GM23338 (cell line): ENCODE measurements around the gene CCDC170. TPM values are rescaled to one million over a fixed set of nuclear protein-coding genes. Genes with fewer than 3 reads are reported as not detected.

Source experiments
- ATAC-seq: fragments of 200-7000 bp; cut with Tn5 transposase; 3 replicates; pipeline ENCODE4 v1.9.1; 2020
- DNase-seq: peaks from one replicate; pipeline ENCODE4 v3.0.0-alpha.2; 2015; ENCODE audit warnings: low spot score
- H2AFZ ChIP-seq: fragments of 200-600 bp; sonication (generic); 2 replicates; pipeline ENCODE4 v1.8.0; 2016; ENCODE audit warnings: antibody characterized with exemption, mild to moderate bottlenecking, moderate library complexity
- H3F3A ChIP-seq: fragments of 200-600 bp; sonication (generic); replicated peaks from 2 replicates; pipeline ENCODE4 v1.8.0; 2017; ENCODE audit warnings: antibody characterized with exemption, mixed run types, low read depth
- H3K27ac ChIP-seq: fragments of 200-600 bp; sonication (generic); 2 replicates; pipeline ENCODE4 v1.6.1; 2016; ENCODE audit warnings: low read depth
- H3K27me3 ChIP-seq: fragments of 200-600 bp; sonication (generic); 2 replicates; pipeline ENCODE4 v1.8.0; 2016; ENCODE audit warnings: mild to moderate bottlenecking, mixed run types, moderate library complexity; ENCODE audit not compliant: insufficient read depth
- H3K36me3 ChIP-seq: fragments of 200-600 bp; sonication (generic); 2 replicates; pipeline ENCODE4 v1.8.0; 2016; ENCODE audit warnings: mild to moderate bottlenecking; ENCODE audit not compliant: insufficient read depth
- H3K4me1 ChIP-seq: fragments of 200-600 bp; sonication (generic); 2 replicates; pipeline ENCODE4 v1.8.0; 2016; ENCODE audit warnings: mild to moderate bottlenecking, moderate library complexity; ENCODE audit not compliant: insufficient read depth
- H3K4me2 ChIP-seq: fragments of 200-600 bp; sonication (generic); 2 replicates; pipeline ENCODE4 v1.7.1; 2017; ENCODE audit warnings: mixed run types
- H3K4me3 ChIP-seq: fragments of 200-600 bp; sonication (generic); 2 replicates; pipeline ENCODE4 v1.6.1; 2016; ENCODE audit warnings: mixed run types
- H3K79me2 ChIP-seq: fragments of 200-600 bp; sonication (generic); replicated peaks from 2 replicates; pipeline ENCODE4 v1.8.0; 2017; ENCODE audit warnings: mild to moderate bottlenecking; ENCODE audit not compliant: insufficient read depth
- H3K9me2 ChIP-seq: fragments of 200-600 bp; sonication (generic); 2 replicates; pipeline ENCODE4 v1.8.0; 2017; ENCODE audit not compliant: insufficient read depth
- H4K20me1 ChIP-seq: fragments of 200-600 bp; sonication (generic); replicated peaks from 2 replicates; pipeline ENCODE4 v1.8.0; 2017; ENCODE audit warnings: mild to moderate bottlenecking; ENCODE audit not compliant: insufficient read depth
- H3K27ac Mint-ChIP-seq: 2 replicates; pipeline ENCODE4 v1.8.0; 2020; ENCODE audit warnings: inconsistent platforms, mild to moderate bottlenecking, moderate library complexity, mixed read lengths
- H3K27me3 Mint-ChIP-seq: 3 replicates; pipeline ENCODE4 v1.8.0; 2022; ENCODE audit warnings: low read depth, mild to moderate bottlenecking, moderate library complexity, mixed read lengths, inconsistent platforms; ENCODE audit not compliant: insufficient read depth, poor library complexity
- H3K36me3 Mint-ChIP-seq: 3 replicates; pipeline ENCODE4 v1.8.0; 2021; ENCODE audit warnings: low read depth, mild to moderate bottlenecking, inconsistent platforms, moderate library complexity, mixed read lengths
- H3K4me1 Mint-ChIP-seq: 3 replicates; pipeline ENCODE4 v1.8.0; 2020; ENCODE audit warnings: mild to moderate bottlenecking, inconsistent platforms, mixed read lengths
- H3K4me3 Mint-ChIP-seq: 3 replicates; pipeline ENCODE4 v1.8.0; 2021; ENCODE audit warnings: moderate library complexity, mild to moderate bottlenecking, inconsistent platforms, mixed read lengths
- H3K9me3 Mint-ChIP-seq: 3 replicates; pipeline ENCODE4 v1.8.0; 2020; ENCODE audit warnings: moderate library complexity, mild to moderate bottlenecking, inconsistent platforms, mixed read lengths
- CREB1 ChIP-seq: fragments of 250-450 bp; sonication (Bioruptor Pico); IDR thresholded peaks from 2 replicates; pipeline ENCODE4 v1.5.0; 2020; ENCODE audit warnings: low read depth, mild to moderate bottlenecking, moderate library complexity
- EZH2 ChIP-seq: fragments of 200-600 bp; sonication (generic); IDR thresholded peaks from one replicate; pipeline ENCODE4 v1.8.0; 2017; ENCODE audit warnings: antibody characterized with exemption, mild to moderate bottlenecking, low read depth; ENCODE audit not compliant: unreplicated experiment
- EZH2phosphoT487 ChIP-seq: fragments of 200-600 bp; sonication (generic); IDR thresholded peaks from one replicate; pipeline ENCODE4 v1.8.1; 2018; ENCODE audit warnings: antibody characterized with exemption; ENCODE audit not compliant: unreplicated experiment
- JUNB ChIP-seq: IDR thresholded peaks from one replicate; pipeline ENCODE4 v1.6.1; 2016; ENCODE audit warnings: antibody characterized with exemption; ENCODE audit not compliant: unreplicated experiment
- NANOG ChIP-seq: IDR thresholded peaks from 2 replicates; pipeline ENCODE4 v1.6.1; 2016; ENCODE audit warnings: antibody characterized with exemption, borderline replicate concordance
- POLR2AphosphoS5 ChIP-seq: IDR thresholded peaks from 2 replicates; pipeline ENCODE4 v1.6.1; 2016; ENCODE audit warnings: antibody characterized with exemption, low read depth
- STAT1 ChIP-seq: IDR thresholded peaks from one replicate; pipeline ENCODE4 v1.6.1; 2016; ENCODE audit warnings: antibody characterized with exemption; ENCODE audit not compliant: unreplicated experiment
- ZNF114 ChIP-seq: fragments of 250-450 bp; sonication (Bioruptor Pico); IDR thresholded peaks from 2 replicates; pipeline ENCODE4 v1.5.0; 2020; ENCODE audit warnings: mild to moderate bottlenecking, moderate library complexity
- ZNF331 ChIP-seq: fragments of 250-450 bp; sonication (Bioruptor Pico); IDR thresholded peaks from 2 replicates; pipeline ENCODE4 v1.5.0; 2020; ENCODE audit warnings: low read depth, mild to moderate bottlenecking, moderate library complexity
- polyA plus RNA-seq: library from polyadenylated mRNA; unstranded; fragments of >200 nt; fragmentation: Nextera tagmentation; extraction: Ambion mirVana; gene quantifications from 2 replicates; pipeline ENCODE4 v1.2.1, GENCODE V29; 2016
- total RNA-seq: library from RNA; depleted of rRNA; stranded (reverse); fragments of >200 nt; shearing (Covaris generic); gene quantifications from 2 replicates; pipeline ENCODE4 v1.2.3, GENCODE V29; 2014
- TF ChIP-seq, protein P1 (sequence below), 2 experiments: fragments of 200-600 bp in 1 of 2; sonication (generic) in 1 of 2; conservative IDR thresholded peaks; 2 replicates each; pipeline versions ENCODE4 v1.5.1 to v1.6.1; 2016 to 2017; ENCODE audit warnings: antibody characterized with exemption in 2 of 2, low read depth in 2 of 2, mild to moderate bottlenecking in 2 of 2, moderate library complexity in 1 of 2
- TF ChIP-seq, protein P2 (sequence below): IDR thresholded peaks from 2 replicates; pipeline ENCODE4 v1.6.1; 2016; ENCODE audit warnings: antibody characterized with exemption
- TF ChIP-seq, protein P3 (sequence below): fragments of 250-450 bp; sonication (Bioruptor Pico); IDR thresholded peaks from 2 replicates; pipeline ENCODE4 v1.5.0; 2020; ENCODE audit warnings: mild to moderate bottlenecking, moderate library complexity
- TF ChIP-seq, protein P4 (sequence below): IDR thresholded peaks from one replicate; pipeline ENCODE4 v1.6.1; 2018; ENCODE audit warnings: antibody characterized with exemption; ENCODE audit not compliant: unreplicated experiment

CCDC170 gene
- total and polyA plus RNA-seq, 2 experiments from 2014 or later = 0.18 TPM; not detected in 1

DNA sequence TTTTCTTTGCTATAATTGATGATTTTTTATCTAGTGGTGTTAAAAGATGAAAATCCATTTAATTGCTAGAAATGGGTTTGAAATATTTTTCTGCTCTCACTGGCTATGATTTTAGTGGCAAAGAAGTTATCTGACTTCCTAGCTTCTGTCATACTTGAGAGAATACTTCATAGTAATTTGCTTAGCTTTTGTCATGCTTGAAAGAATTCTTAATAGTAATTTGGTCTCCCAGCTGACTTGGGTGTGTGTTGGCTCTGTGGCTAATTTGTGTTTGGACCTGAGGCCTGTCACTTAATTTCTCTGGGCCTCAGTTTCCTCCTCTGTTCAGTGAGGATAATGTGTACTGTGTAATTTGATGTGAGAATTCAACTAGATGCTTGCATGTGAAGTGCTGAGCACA, 29.1 kb upstream of the CCDC170 start:
- Histone ChIP-seq H3K36me3 (no peaks in the 10 kb centered on the region; the same call in 1 of the 2 replicates), H4K20me1 (peaks cover 5% of the 10 kb centered on the region; the same call in 1 of the 2 replicates), H3K4me1 (no peaks in the 10 kb centered on the region), H3K9me2 (no peaks in the 10 kb centered on the region), H3K4me3 (no peak overlapping the region), H3K27me3 (no peaks in the 10 kb centered on the region), H3K27ac (no peak overlapping the region), H3F3A (no peaks in the 10 kb centered on the region), H3K79me2 (peaks cover 24% of the 10 kb centered on the region; the same call in 1 of the 2 replicates), H2AFZ (no peak overlapping the region), H3K4me2 (no peak overlapping the region)
- ATAC-seq = no peak
- Mint-ChIP-seq H3K36me3 (peaks cover 36% of the 10 kb centered on the region), H3K9me3 (no peaks in the 10 kb centered on the region), H3K27me3 (peaks cover 2% of the 10 kb centered on the region), H3K27ac (no peak overlapping the region), H3K4me1 (no peaks in the 10 kb centered on the region; the same call in 2 of the 3 replicates), H3K4me3 (no peak overlapping the region)
- DNase-seq = no peak
- TF ChIP-seq EZH2phosphoT487 (no peak), POLR2AphosphoS5 (no peak), STAT1 (no peak), JUNB (no peak), ZNF114 (CRISPR knock-in tag) (no peak), ZNF331 (no peak), EZH2 (no peak), CREB1 (no peak), NANOG (no peak)
- TF ChIP-seq, protein P1, sequence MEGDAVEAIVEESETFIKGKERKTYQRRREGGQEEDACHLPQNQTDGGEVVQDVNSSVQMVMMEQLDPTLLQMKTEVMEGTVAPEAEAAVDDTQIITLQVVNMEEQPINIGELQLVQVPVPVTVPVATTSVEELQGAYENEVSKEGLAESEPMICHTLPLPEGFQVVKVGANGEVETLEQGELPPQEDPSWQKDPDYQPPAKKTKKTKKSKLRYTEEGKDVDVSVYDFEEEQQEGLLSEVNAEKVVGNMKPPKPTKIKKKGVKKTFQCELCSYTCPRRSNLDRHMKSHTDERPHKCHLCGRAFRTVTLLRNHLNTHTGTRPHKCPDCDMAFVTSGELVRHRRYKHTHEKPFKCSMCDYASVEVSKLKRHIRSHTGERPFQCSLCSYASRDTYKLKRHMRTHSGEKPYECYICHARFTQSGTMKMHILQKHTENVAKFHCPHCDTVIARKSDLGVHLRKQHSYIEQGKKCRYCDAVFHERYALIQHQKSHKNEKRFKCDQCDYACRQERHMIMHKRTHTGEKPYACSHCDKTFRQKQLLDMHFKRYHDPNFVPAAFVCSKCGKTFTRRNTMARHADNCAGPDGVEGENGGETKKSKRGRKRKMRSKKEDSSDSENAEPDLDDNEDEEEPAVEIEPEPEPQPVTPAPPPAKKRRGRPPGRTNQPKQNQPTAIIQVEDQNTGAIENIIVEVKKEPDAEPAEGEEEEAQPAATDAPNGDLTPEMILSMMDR (conservative IDR thresholded peaks at IDR 0.05; ENCODE audit: low read depth in 2 of 2) = no peak
- TF ChIP-seq, protein P2, sequence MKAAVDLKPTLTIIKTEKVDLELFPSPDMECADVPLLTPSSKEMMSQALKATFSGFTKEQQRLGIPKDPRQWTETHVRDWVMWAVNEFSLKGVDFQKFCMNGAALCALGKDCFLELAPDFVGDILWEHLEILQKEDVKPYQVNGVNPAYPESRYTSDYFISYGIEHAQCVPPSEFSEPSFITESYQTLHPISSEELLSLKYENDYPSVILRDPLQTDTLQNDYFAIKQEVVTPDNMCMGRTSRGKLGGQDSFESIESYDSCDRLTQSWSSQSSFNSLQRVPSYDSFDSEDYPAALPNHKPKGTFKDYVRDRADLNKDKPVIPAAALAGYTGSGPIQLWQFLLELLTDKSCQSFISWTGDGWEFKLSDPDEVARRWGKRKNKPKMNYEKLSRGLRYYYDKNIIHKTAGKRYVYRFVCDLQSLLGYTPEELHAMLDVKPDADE = no peak
- TF ChIP-seq, protein P3, sequence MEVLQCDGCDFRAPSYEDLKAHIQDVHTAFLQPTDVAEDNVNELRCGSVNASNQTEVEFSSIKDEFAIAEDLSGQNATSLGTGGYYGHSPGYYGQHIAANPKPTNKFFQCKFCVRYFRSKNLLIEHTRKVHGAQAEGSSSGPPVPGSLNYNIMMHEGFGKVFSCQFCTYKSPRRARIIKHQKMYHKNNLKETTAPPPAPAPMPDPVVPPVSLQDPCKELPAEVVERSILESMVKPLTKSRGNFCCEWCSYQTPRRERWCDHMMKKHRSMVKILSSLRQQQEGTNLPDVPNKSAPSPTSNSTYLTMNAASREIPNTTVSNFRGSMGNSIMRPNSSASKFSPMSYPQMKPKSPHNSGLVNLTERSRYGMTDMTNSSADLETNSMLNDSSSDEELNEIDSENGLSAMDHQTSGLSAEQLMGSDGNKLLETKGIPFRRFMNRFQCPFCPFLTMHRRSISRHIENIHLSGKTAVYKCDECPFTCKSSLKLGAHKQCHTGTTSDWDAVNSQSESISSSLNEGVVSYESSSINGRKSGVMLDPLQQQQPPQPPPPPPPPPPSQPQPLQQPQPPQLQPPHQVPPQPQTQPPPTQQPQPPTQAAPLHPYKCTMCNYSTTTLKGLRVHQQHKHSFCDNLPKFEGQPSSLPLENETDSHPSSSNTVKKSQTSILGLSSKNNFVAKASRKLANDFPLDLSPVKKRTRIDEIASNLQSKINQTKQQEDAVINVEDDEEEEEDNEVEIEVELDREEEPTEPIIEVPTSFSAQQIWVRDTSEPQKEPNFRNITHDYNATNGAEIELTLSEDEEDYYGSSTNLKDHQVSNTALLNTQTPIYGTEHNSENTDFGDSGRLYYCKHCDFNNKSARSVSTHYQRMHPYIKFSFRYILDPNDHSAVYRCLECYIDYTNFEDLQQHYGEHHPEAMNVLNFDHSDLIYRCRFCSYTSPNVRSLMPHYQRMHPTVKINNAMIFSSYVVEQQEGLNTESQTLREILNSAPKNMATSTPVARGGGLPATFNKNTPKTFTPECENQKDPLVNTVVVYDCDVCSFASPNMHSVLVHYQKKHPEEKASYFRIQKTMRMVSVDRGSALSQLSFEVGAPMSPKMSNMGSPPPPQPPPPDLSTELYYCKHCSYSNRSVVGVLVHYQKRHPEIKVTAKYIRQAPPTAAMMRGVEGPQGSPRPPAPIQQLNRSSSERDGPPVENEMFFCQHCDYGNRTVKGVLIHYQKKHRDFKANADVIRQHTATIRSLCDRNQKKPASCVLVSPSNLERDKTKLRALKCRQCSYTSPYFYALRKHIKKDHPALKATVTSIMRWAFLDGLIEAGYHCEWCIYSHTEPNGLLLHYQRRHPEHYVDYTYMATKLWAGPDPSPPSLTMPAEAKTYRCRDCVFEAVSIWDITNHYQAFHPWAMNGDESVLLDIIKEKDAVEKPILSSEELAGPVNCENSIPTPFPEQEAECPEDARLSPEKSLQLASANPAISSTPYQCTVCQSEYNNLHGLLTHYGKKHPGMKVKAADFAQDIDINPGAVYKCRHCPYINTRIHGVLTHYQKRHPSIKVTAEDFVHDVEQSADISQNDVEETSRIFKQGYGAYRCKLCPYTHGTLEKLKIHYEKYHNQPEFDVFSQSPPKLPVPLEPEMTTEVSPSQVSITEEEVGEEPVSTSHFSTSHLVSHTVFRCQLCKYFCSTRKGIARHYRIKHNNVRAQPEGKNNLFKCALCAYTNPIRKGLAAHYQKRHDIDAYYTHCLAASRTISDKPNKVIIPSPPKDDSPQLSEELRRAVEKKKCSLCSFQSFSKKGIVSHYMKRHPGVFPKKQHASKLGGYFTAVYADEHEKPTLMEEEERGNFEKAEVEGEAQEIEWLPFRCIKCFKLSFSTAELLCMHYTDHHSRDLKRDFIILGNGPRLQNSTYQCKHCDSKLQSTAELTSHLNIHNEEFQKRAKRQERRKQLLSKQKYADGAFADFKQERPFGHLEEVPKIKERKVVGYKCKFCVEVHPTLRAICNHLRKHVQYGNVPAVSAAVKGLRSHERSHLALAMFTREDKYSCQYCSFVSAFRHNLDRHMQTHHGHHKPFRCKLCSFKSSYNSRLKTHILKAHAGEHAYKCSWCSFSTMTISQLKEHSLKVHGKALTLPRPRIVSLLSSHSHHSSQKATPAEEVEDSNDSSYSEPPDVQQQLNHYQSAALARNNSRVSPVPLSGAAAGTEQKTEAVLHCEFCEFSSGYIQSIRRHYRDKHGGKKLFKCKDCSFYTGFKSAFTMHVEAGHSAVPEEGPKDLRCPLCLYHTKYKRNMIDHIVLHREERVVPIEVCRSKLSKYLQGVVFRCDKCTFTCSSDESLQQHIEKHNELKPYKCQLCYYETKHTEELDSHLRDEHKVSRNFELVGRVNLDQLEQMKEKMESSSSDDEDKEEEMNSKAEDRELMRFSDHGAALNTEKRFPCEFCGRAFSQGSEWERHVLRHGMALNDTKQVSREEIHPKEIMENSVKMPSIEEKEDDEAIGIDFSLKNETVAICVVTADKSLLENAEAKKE = no peak
- TF ChIP-seq, protein P4, sequence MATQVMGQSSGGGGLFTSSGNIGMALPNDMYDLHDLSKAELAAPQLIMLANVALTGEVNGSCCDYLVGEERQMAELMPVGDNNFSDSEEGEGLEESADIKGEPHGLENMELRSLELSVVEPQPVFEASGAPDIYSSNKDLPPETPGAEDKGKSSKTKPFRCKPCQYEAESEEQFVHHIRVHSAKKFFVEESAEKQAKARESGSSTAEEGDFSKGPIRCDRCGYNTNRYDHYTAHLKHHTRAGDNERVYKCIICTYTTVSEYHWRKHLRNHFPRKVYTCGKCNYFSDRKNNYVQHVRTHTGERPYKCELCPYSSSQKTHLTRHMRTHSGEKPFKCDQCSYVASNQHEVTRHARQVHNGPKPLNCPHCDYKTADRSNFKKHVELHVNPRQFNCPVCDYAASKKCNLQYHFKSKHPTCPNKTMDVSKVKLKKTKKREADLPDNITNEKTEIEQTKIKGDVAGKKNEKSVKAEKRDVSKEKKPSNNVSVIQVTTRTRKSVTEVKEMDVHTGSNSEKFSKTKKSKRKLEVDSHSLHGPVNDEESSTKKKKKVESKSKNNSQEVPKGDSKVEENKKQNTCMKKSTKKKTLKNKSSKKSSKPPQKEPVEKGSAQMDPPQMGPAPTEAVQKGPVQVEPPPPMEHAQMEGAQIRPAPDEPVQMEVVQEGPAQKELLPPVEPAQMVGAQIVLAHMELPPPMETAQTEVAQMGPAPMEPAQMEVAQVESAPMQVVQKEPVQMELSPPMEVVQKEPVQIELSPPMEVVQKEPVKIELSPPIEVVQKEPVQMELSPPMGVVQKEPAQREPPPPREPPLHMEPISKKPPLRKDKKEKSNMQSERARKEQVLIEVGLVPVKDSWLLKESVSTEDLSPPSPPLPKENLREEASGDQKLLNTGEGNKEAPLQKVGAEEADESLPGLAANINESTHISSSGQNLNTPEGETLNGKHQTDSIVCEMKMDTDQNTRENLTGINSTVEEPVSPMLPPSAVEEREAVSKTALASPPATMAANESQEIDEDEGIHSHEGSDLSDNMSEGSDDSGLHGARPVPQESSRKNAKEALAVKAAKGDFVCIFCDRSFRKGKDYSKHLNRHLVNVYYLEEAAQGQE = no peak
